ENCODE measurements around the gene TRIM65.

The TRIM65 gene

DNA sequence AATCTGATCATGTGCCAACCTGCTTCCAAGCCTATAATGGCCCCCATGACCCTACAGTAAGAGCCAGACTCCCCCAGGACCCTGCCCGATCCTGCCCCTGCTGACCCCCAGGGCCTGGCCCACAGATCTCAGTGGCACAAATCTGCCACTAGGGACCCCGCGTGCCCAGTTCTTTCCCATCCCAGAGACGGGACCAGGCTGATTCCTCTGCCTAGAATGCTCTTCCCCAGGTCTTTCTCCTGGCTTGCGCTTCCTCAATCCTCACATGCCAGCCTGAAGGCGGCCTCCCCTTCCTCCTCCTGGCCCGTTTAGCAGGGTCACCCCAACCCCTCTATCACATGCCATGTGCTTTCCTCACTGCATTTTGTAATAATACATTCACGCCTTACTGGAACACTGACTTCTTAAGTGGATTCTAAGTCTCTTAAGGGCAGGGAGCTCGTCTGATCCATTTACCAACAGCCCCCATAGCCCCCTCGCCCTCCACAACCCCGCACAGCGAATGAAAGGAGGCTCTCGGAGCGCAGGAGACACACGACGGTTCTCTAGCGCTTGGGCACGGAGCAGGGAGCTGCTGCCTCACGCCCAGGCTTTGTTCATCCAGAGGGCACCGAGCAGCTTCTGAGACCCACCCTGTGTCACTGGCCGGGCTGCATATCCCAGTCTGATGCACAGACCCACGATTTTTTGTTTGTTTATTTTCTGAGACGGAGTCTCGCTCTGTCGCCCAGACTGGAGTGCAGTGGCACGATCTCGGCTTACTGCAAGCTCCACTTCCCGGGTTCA lies 1.2 kb downstream of the TRIM65 start:
- ChIA-PET CTCF (interaction anchor here (0.6 to 2.2 kb wide), 6 partner anchors 12 to 286 kb away, joined by 3 to 13 read pairs (median 4); no protein-coding TSS in a partner anchor), POLR2A (interaction anchor here (0.6 to 2.8 kb wide), 11 partner anchors 9 to 797 kb away, joined by 3 to 24 read pairs (median 8); partner anchors contain the start of genes MRPL38, TRIM47 and WBP2)
- no peak for TF ChIP-seq NFRKB (IDR thresholded peaks at IDR 0.05)
- no peak for TF ChIP-seq ELF4 (IDR thresholded peaks at IDR 0.05)
- TF ChIP-seq ARNT (IDR thresholded peaks at IDR 0.05) = no peak
- no peak for TF ChIP-seq BHLHE40 (IDR thresholded peaks at IDR 0.05; ENCODE audit: borderline replicate concordance)
- TF ChIP-seq FOXA1 (IDR thresholded peaks at IDR 0.05) = no peak
- peak; percentile 51 for DNase-seq (ENCODE audit: extremely low spot score)

GRCh38 chr17:75894049-75894733 lies 2.6 kb downstream of the TRIM65 start:
- POLR2A ChIA-PET = interaction anchor here (1.0 to 1.7 kb wide), 4 partner anchors 10 to 114 kb away, joined by 4 to 5 read pairs (median 5); partner anchors contain the start of genes MRPL38 and WBP2
- TF ChIP-seq LEF1 (IDR thresholded peaks at IDR 0.05; ENCODE audit: borderline replicate concordance) (no peak), CTBP1 (IDR thresholded peaks at IDR 0.05; ENCODE audit: borderline replicate concordance) (no peak), NFRKB (IDR thresholded peaks at IDR 0.05) (no peak), FOXA1 (IDR thresholded peaks at IDR 0.05) (no peak), FOXM1 (IDR thresholded peaks at IDR 0.05; ENCODE audit: borderline replicate concordance) (no peak), ARNT (IDR thresholded peaks at IDR 0.05) (no peak)
- no peak for DNase-seq (ENCODE audit: extremely low spot score)
- CTCF ChIA-PET = interaction anchor here (0.8 to 2.2 kb wide), 2 partner anchors 15 to 17 kb away, joined by 3 to 7 read pairs; no protein-coding TSS in a partner anchor

DNA sequence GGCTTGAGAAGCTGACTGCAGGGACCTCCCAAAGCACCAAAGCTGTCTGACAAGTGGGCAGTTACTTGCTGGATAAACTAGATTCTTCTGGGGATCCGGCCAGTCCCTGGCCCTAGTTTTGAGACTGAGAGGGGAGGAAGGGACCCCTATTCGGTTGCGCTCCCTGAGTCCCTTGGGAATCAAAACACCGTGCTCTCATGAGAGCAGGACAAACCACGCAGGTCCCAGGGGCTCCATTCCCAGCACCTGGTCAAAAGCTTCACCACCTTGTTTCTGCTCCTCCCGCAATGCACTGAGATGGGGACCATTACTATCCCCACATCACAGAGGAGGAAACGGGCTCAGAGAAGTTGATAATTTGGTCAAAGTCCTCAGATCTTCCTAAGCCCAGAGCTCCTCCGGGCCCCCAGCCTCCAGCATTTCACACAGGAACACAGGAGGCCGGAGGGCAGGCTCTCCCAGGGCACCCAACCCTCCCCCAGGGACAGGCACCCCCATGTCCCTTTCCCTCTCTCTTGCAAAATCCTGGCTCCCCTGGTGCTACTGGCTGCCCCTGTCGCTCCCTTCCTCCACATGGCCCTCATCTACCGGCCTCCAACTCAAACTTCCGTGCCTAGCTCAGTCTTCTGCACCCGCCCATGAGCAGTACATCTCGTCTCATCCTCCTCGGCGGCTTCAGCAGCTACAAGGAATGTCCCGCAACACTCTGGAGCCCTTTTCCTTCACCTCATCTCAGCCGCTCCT lies 3.3 kb downstream of the TRIM65 start:
- ChIA-PET POLR2A (interaction anchor here (0.8 to 1.7 kb wide), 5 partner anchors 11 to 114 kb away, joined by 3 to 5 read pairs (median 5); partner anchors contain the start of genes MRPL38 and WBP2), CTCF (interaction anchor here (0.8 to 2.2 kb wide), 3 partner anchors 10 to 16 kb away, joined by 3 to 7 read pairs (median 5); no protein-coding TSS in a partner anchor)
- DNase-seq (ENCODE audit: extremely low spot score) = no peak
- no peak for TF ChIP-seq TARDBP (IDR thresholded peaks at IDR 0.05)
- TF ChIP-seq HDGF (IDR thresholded peaks at IDR 0.05; ENCODE audit: borderline replicate concordance) = no peak
- TF ChIP-seq ELF4 (IDR thresholded peaks at IDR 0.05) = no peak
- no peak for TF ChIP-seq NFRKB (IDR thresholded peaks at IDR 0.05)
- TF ChIP-seq CTBP1 (IDR thresholded peaks at IDR 0.05; ENCODE audit: borderline replicate concordance) = no peak
- TF ChIP-seq LEF1 (IDR thresholded peaks at IDR 0.05; ENCODE audit: borderline replicate concordance) = no peak
- TF ChIP-seq PKNOX1 (IDR thresholded peaks at IDR 0.05) = no peak
- TF ChIP-seq BHLHE40 (IDR thresholded peaks at IDR 0.05; ENCODE audit: borderline replicate concordance) = no peak
- TF ChIP-seq SP1 (IDR thresholded peaks at IDR 0.05) = no peak
- TF ChIP-seq ARNT (IDR thresholded peaks at IDR 0.05) = no peak
- no peak for TF ChIP-seq SUZ12 (IDR thresholded peaks at IDR 0.05)
- no peak for TF ChIP-seq L3MBTL2 (conservative IDR thresholded peaks at IDR 0.05)
- no peak for TF ChIP-seq FOXA1 (IDR thresholded peaks at IDR 0.05)

- TF ChIP-seq ARNT (IDR thresholded peaks at IDR 0.05) (no peak), FOXA1 (IDR thresholded peaks at IDR 0.05) (no peak), FOXK2 (IDR thresholded peaks at IDR 0.05) (no peak), FOXM1 (IDR thresholded peaks at IDR 0.05; ENCODE audit: borderline replicate concordance) (no peak), TARDBP (IDR thresholded peaks at IDR 0.05) (no peak)
- CTCF ChIA-PET = interaction anchor here (0.6 to 1.5 kb wide), 4 partner anchors 11 to 105 kb away, joined by 3 to 5 read pairs (median 4); no protein-coding TSS in a partner anchor
- no peak for DNase-seq (ENCODE audit: extremely low spot score)
- POLR2A ChIA-PET = interaction anchor here (0.8 to 1.7 kb wide), 4 partner anchors 12 to 113 kb away, joined by 3 to 5 read pairs (median 4); partner anchors contain the start of gene MRPL38
These were observed 4.1 kb downstream of the TRIM65 start for GRCh38 chr17:75892556-75893224.

- TF ChIP-seq CTBP1 (IDR thresholded peaks at IDR 0.05; ENCODE audit: borderline replicate concordance) (no peak), ELF4 (IDR thresholded peaks at IDR 0.05) (no peak), NFRKB (IDR thresholded peaks at IDR 0.05) (no peak), SUZ12 (IDR thresholded peaks at IDR 0.05) (no peak), FOXM1 (IDR thresholded peaks at IDR 0.05; ENCODE audit: borderline replicate concordance) (no peak), PKNOX1 (IDR thresholded peaks at IDR 0.05) (no peak), FOXA1 (IDR thresholded peaks at IDR 0.05) (no peak), BHLHE40 (IDR thresholded peaks at IDR 0.05; ENCODE audit: borderline replicate concordance) (no peak), HDGF (IDR thresholded peaks at IDR 0.05; ENCODE audit: borderline replicate concordance) (no peak), SP1 (IDR thresholded peaks at IDR 0.05) (no peak), LEF1 (IDR thresholded peaks at IDR 0.05; ENCODE audit: borderline replicate concordance) (no peak), TARDBP (IDR thresholded peaks at IDR 0.05) (no peak), ARNT (IDR thresholded peaks at IDR 0.05) (no peak)
- POLR2A ChIA-PET = interaction anchor here (1.7 kb wide), 1 partner anchor 13 kb away, joined by 5 read pairs; the partner anchor contains the start of gene MRPL38
- CTCF ChIA-PET = interaction anchor here (0.6 to 1.5 kb wide), 3 partner anchors 27 to 105 kb away, joined by 4 read pairs; no protein-coding TSS in a partner anchor
- DNase-seq (ENCODE audit: extremely low spot score) = no peak
These were observed 4.9 kb downstream of the TRIM65 start for GRCh38 chr17:75891605-75892555.
